Measurements from ENCODE around the gene ICAM5.
"Not testable (repeated sequence)": the region's sequence is repeated elsewhere in the genome, so short reads cannot be mapped to it uniquely, and the experiment has no call there.

DNA sequence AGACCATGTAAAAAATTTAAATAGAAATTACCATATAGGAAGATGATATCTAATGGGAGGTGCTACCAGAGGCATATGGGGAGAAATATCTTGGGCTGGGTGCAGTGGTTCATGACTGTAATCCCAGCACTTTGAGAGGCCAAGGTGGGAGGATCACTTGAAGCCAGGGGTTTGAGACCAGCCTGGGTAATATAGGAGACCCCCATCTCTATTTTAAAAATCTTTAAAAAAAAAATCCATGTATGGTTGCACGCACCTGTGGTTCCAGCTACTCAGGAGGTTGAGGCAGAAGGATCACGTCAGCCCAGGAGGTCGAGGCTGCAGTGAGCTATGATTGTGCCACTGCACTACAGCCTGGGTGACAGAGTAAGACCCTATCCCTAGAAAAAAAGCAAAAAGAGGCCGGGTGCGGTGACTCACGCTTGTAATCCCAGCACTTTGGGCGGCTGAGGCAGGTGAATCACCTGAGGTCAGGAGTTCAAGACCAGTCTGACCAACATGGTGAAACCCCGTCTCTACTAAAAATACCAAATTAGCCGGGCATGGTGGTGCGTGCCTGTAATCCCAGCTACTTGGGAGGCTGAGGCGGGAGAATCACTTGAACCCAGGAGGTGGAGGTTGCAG, 47.8 kb upstream of the ICAM5 start:
- TF ChIP-seq CTCF (optimal IDR thresholded peaks at IDR 0.05 in 1 of 3, IDR thresholded peaks at IDR 0.05 in 1 of 3, conservative IDR thresholded peaks at IDR 0.05 in 1 of 3; ENCODE audit: extremely low read depth in 1 of 3, insufficient read depth in 2 of 3, low read length in 3 of 3); EZH2 (IDR thresholded peaks at IDR 0.05; ENCODE audit: low read length): not testable (repeated sequence)

Measured in keratinocyte (primary cell).